HG02884 (cell line): ENCODE data around the gene MS4A15.
"Not testable (repeated sequence)": the region's sequence is repeated elsewhere in the genome, so short reads cannot be mapped to it uniquely, and the experiment has no call there.

ENCODE experiments used
- ATAC-seq: cut with Tn5 transposase; IDR thresholded peaks from one replicate; pipeline ENCODE4 v1.9.1; 2021; ENCODE audit warnings: mild to moderate bottlenecking, moderate library complexity; ENCODE audit not compliant: unreplicated experiment

The MS4A15 gene

GRCh38 chr11:60798631-60799030 lies 42.0 kb downstream of the MS4A15 start:
- no peak for ATAC-seq

GRCh38 chr11:60801194-60801593 lies 44.5 kb downstream of the MS4A15 start:
- no peak for ATAC-seq

GRCh38 chr11:60803273-60803936 lies 46.7 kb downstream of the MS4A15 start:
- ATAC-seq, result no peak

GRCh38 chr11:60809249-60809648 lies 52.6 kb downstream of the MS4A15 start:
- no peak for ATAC-seq

- no peak for ATAC-seq
Measured at GRCh38 chr11:60809691-60810090, 53.0 kb downstream of the MS4A15 start.

GRCh38 chr11:60810151-60810550 lies 53.5 kb downstream of the MS4A15 start:
- ATAC-seq, result no peak

DNA sequence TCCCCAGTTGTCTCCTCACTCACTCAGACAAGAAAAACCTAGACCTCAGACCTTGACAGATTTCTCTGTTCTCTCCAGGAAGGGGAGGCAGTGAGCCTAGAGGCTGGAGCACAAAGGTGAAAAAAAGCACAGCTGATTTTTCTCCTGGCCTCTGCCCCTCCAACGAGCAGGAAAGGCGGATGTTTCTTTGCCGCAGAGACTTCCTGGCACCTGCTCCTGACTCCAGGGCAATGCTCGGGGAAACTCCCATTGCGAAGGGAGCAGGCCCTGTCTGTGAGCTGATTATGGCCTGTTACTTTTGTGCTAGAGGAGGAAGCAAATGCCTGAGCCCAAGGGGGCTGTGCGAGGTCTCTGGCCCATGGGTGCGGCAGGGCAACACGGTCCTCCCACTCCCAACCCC lies 53.9 kb downstream of the MS4A15 start:
- no peak for ATAC-seq

- ATAC-seq, result no peak
Measured at GRCh38 chr11:60813324-60813723, 56.7 kb downstream of the MS4A15 start.

GRCh38 chr11:60814112-60814511 lies 57.4 kb downstream of the MS4A15 start:
- ATAC-seq, result no peak

DNA sequence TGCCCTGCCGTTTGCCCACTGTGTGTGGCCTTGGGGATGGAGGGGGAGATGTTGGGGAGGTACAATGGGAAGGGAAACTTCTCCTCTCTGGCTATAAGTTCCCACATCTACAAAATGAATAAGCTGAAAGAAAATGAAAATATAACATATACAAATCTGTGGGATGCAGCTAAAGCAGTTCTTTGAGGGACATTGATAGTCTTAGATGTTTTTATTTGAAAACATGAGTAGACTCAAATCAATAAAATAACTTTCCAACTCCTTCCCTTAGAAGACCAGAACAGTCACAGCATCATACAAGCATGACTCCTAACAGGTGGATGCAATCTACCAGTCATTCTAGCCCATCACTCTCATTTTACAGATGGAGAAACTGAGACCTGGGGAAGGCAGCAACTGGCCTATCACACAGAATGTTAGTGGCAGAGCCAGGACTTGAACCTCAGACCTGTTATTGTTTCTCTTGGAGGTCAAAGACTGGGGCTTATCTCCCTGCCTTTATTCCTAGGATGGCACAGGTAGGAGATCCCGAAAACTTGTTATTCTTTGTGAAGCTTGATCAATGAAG lies 60.0 kb downstream of the MS4A15 start:
- ATAC-seq, result no peak

DNA sequence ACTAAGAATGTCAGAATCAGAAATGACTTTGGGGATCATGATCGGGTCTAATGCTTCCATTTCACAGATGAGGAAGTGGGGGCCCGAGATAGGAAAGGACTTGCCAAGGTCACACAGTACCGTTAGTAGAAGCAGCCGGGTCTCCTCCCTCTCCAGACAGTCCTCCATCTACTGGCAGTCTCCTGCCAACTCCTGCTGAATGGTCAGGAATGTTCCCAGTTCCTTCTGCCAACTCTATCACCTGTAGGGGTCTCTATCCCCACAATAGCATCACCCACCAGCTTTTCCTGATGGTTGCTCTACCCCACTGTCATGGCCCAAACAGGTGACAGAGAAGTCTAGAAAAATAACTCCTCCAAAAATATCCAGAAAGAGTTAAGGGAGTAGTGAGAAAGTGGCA lies 61.4 kb downstream of the MS4A15 start:
- no peak for ATAC-seq

DNA sequence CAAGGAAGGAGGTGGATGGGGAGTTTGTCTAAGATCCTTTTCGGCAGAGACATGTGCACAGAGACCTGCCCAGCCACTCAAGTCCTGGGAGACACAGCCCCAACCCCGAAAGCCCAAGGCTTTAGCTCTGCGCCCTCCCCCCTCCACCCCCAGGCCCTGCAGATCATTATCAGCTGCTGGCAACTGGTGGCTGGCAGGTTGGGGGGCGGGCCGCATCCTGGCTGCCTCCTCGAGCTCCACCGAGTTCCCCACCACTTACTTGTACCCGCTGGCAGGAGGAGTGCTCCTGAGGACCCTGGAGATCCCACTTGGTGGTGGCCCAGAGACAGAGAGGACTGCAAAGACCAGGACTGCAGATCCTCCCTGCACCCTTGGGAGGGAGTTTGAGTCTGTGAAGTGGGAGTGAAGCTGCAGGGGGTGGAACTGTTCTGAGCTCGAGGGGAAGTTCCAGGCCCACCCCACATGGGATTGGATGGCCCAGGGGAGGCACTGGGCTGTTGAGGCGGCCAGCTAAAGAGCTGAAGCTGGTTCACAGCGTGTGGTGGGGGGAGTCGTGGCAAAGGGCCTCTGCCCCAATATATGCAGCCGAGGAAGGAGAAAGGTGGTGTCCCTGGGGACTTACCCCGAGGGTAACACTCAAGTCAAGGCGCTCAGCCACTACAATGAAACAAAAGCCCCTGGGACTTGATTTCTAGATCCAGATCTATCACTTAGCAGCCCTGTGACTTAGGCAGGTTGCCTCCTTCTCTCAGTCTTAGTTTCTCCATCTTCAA lies 65.3 kb downstream of the MS4A15 start:
- no peak for ATAC-seq

DNA sequence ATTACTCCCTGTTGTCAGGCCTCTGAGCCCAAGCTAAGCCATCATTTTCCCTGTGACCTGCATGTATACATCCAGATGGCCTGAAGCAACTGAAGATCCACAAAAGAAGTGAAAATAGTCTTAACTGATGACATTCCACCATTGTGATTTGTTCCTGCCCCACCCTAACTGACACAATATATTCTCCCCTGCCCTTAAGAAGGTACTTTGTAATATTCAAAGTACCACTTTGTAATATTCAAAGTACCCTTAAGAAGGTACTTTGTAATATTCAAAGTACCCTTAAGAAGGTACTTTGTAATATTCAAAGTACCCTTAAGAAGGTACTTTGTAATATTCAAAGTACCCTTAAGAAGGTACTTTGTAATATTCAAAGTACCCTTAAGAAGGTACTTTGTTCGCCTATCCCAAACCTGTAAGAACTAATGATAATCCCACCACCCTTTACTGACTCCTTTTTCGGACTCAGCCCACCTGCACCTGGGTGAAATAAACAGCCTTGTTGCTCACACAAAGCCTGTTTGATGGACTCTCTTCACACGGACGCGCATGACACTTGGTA lies 67.2 kb downstream of the MS4A15 start:
- not testable (repeated sequence) for ATAC-seq

DNA sequence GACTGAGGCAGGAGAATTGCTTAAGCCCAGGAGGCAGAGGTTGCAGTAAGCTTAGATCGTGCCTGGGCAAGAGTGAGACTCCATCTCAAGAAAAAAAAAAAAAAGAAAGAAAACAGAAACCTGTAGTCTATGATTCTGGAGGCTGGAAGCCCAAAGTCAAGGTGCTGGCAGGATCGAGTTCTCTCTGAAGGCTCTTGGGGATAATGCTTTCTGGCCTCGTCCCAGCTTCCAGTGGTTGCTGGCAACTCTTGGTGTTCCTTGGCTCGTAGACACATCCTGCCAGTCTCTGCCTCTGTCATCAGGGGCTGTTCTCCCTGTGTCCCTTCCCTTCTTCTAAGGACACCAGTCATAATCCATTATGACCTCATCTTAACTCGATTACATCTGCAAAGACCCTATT lies 68.5 kb downstream of the MS4A15 start:
- ATAC-seq, result no peak

DNA sequence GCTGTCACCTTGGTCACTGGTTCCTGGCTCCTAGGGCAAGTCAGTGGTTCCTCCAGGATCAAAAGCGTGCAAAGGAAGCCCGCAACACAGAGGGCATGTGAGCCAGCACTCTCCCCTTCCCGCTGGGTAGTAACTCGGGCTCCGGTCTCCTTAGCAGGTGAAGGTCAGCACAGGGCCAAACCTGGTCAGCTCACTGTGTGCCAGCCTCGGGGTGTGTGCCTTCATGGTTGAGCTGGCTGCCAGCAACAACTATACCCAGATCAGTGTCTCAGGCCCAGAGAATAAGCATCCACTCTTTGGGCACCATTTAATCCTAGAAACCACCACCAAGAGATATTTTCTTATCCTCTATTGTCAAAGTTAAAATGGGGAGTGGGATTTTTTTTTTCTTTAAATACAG lies 69.1 kb downstream of the MS4A15 start:
- ATAC-seq, result no peak
